ENCODE results near the gene EPS15. TPM values are rescaled to one million over a fixed set of nuclear protein-coding genes. Genes with fewer than 3 reads are reported as not detected.

EPS15 gene
- total RNA-seq, 1 experiment from 2014 or later: 54.4 TPM

GRCh38 chr1:51359879-51360278 is 159.2 kb downstream of the EPS15 start:
- Histone ChIP-seq H3K27me3 (ENCODE audit: control insufficient read depth, insufficient read depth, low read length) (no peaks in the 10 kb centered on the region), H3K9me3 (ENCODE audit: control insufficient read depth, insufficient read depth, low read depth, low read length) (no peaks in the 10 kb centered on the region), H3K36me3 (ENCODE audit: control insufficient read depth, insufficient read depth, low read length) (0 out of 2 replicates have a peak, but pooled peaks cover 2% of the 10 kb centered on the region), H3K4me3 (ENCODE audit: low read depth in 2 of 2, low read length in 2 of 2) (no peak overlapping the region), H3K4me1 (ENCODE audit: control insufficient read depth, insufficient read depth, low read length) (no peaks in the 10 kb centered on the region), H3K27ac (ENCODE audit: low read length) (no peak overlapping the region)
- ChIA-PET CTCF (interaction anchor here (0.7 kb wide), 1 partner anchor 13 kb away, joined by 4 read pairs; no protein-coding TSS in a partner anchor), POLR2A (no interaction called here)
- in situ Hi-C loops (cut with HindIII; ENCODE audit: low pct_unique_long_range_greater_than_20kb, low sequenced_read_pairs): no loop called here
- DNase-seq (ENCODE audit: low read depth, low spot score): no peak
- TF ChIP-seq SIN3A (IDR thresholded peaks at IDR 0.05; ENCODE audit: borderline replicate concordance, insufficient read depth, low read depth, low read length) (no peak), CTCF (IDR thresholded peaks at IDR 0.05) (no peak), POLR2AphosphoS5 (IDR thresholded peaks at IDR 0.05; ENCODE audit: low read depth, low read length) (no peak), TCF7L2 (IDR thresholded peaks at IDR 0.05; ENCODE audit: low read depth, low read length) (no peak), REST (IDR thresholded peaks at IDR 0.05; ENCODE audit: insufficient read depth in 1 of 2, low read depth in 2 of 2, low read length in 1 of 2) (no peak)
- intact Hi-C loops (cut with micrococcal nuclease; ENCODE audit: unreplicated experiment): no loop called here
- ATAC-seq: no peak
- no TSS peak for BruUV-seq (replicated peaks)

GRCh38 chr1:51355382-51355781 is 163.7 kb downstream of the EPS15 start:
- CTCF ChIA-PET: no interaction called here

GRCh38 chr1:51354416-51354815 is 164.7 kb downstream of the EPS15 start:
- H3K27ac ChIP-seq (ENCODE audit: low read length): no peak overlapping the region
- no peak overlapping the region for H3K4me3 ChIP-seq (ENCODE audit: low read depth in 2 of 2, low read length in 2 of 2)
- H3K36me3 ChIP-seq (ENCODE audit: control insufficient read depth, insufficient read depth, low read length): no peaks in the 10 kb centered on the region
- TF ChIP-seq CTCF (IDR thresholded peaks at IDR 0.05) (no peak), REST (IDR thresholded peaks at IDR 0.05; ENCODE audit: insufficient read depth in 1 of 2, low read depth in 2 of 2, low read length in 1 of 2) (no peak), TCF7L2 (IDR thresholded peaks at IDR 0.05; ENCODE audit: low read depth, low read length) (no peak), POLR2AphosphoS5 (IDR thresholded peaks at IDR 0.05; ENCODE audit: low read depth, low read length) (no peak), SIN3A (IDR thresholded peaks at IDR 0.05; ENCODE audit: borderline replicate concordance, insufficient read depth, low read depth, low read length) (no peak)
- CTCF ChIA-PET: no interaction called here
- H3K27me3 ChIP-seq (ENCODE audit: control insufficient read depth, insufficient read depth, low read length): no peaks in the 10 kb centered on the region
- no peak for ATAC-seq
- POLR2A ChIA-PET: interaction anchor here (0.7 kb wide), 1 partner anchor 613 kb away, joined by 3 read pairs; no protein-coding TSS in a partner anchor
- intact Hi-C loops (cut with micrococcal nuclease; ENCODE audit: unreplicated experiment) (no loop called here), in situ Hi-C loops (cut with HindIII; ENCODE audit: low pct_unique_long_range_greater_than_20kb, low sequenced_read_pairs) (no loop called here)
- H3K4me1 ChIP-seq (ENCODE audit: control insufficient read depth, insufficient read depth, low read length): no peaks in the 10 kb centered on the region
- BruUV-seq (replicated peaks): no TSS peak
- H3K9me3 ChIP-seq (ENCODE audit: control insufficient read depth, insufficient read depth, low read depth, low read length): no peaks in the 10 kb centered on the region
- DNase-seq (ENCODE audit: low read depth, low spot score): no peak

More at GRCh38 chr1:51355382-51355781, 163.7 kb downstream of the EPS15 start:
- in situ Hi-C loops (cut with HindIII; ENCODE audit: low pct_unique_long_range_greater_than_20kb, low sequenced_read_pairs): no loop called here
- ATAC-seq (no peak), DNase-seq (ENCODE audit: low read depth, low spot score) (no peak)
- Histone ChIP-seq H3K27ac (ENCODE audit: low read length) (no peak overlapping the region), H3K36me3 (ENCODE audit: control insufficient read depth, insufficient read depth, low read length) (no peaks in the 10 kb centered on the region), H3K9me3 (ENCODE audit: control insufficient read depth, insufficient read depth, low read depth, low read length) (no peaks in the 10 kb centered on the region), H3K4me1 (ENCODE audit: control insufficient read depth, insufficient read depth, low read length) (no peaks in the 10 kb centered on the region), H3K4me3 (ENCODE audit: low read depth in 2 of 2, low read length in 2 of 2) (no peak overlapping the region), H3K27me3 (ENCODE audit: control insufficient read depth, insufficient read depth, low read length) (no peaks in the 10 kb centered on the region)
- TF ChIP-seq TCF7L2 (IDR thresholded peaks at IDR 0.05; ENCODE audit: low read depth, low read length): no peak
- BruUV-seq (replicated peaks): no TSS peak
- POLR2A ChIA-PET: interaction anchor here (0.7 kb wide), 1 partner anchor 15 kb away, joined by 11 read pairs; no protein-coding TSS in a partner anchor
- intact Hi-C loops (cut with micrococcal nuclease; ENCODE audit: unreplicated experiment): no loop called here

All from Panc1 (cell line).